NB4 (cell line): Measurements from ENCODE around the gene NUBP2.

ENCODE experiments used
- CTCF ChIP-seq: IDR thresholded peaks from one replicate; pipeline ENCODE4 v1.5.1; 2012; ENCODE audit warnings: low read depth, low read length
- MYC ChIP-seq: IDR thresholded peaks from 2 replicates; pipeline ENCODE4 v1.6.1; 2011; ENCODE audit warnings: low read depth, low read length
- POLR2A ChIP-seq: IDR thresholded peaks from 2 replicates; pipeline ENCODE4 v1.6.1; 2011; ENCODE audit warnings: mild to moderate bottlenecking; ENCODE audit not compliant: insufficient read length; ENCODE audit errors: extremely low read depth
- TF ChIP-seq, protein P1 (sequence below): IDR thresholded peaks from 2 replicates; pipeline ENCODE4 v1.6.1; 2011; ENCODE audit warnings: low read depth, low read length

DNA sequence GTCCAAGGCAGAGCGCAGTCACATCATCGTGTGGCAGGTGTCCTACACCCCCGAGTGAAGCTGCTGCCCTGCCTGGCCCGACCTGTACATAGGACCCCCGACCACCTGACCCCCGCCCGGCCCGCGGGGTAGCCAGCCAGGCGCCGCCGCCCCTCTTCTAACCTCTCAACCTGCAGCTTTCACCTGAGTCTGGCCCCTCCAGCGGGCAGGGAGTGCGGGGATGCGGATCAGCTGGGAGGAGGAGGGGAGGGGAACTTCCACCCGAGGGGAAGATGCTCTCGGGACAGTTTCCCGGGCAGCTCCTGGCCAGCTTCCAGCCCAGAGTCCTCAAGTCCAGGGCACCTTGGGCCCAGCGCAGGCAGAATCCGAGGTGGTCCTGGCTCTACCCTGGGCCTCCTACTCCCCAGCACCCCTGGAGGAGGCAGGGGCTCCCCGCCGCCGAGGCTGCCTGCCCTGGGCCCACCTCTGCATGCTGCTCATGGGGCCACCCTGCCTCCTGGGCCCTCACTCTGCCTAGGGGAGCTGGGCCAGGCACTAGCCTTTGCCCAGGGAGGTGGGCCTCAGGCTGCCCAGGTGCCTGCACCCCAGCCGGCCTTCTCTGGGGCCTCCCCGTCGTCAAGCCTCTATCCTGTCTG lies 13.9 kb upstream of the NUBP2 start:
- TF ChIP-seq CTCF (no peak), MYC (no peak), POLR2A (no peak)
- TF ChIP-seq, protein P1, sequence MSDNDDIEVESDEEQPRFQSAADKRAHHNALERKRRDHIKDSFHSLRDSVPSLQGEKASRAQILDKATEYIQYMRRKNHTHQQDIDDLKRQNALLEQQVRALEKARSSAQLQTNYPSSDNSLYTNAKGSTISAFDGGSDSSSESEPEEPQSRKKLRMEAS = no peak
